ENCODE data around the gene ACOX1.
A peak's percentile ranks its signal among the peaks of the same experiment; 100 is the strongest.

Gene ACOX1

DNA sequence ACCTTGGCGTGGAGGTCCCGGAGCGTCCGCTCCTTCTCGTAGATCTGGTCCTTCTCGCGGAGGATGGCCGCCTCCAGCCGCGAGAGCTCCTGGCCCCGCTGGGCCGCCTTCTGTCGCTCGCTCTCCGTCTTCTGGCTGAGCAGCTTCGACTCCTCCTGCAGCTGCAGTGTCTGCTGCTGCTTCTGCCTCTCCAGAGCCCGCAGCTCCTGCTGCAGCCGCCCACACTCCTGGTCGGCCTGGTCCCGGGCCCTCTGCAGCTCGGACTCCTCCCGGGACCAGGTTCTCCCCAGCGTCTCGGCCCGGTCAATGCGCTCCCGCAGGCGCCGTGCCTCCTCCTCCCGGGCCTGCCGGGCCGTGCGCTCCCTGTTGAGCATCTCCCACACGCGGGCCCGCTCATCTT is 29.2 kb upstream of the ACOX1 start:
- no peak for DNase-seq

DNA sequence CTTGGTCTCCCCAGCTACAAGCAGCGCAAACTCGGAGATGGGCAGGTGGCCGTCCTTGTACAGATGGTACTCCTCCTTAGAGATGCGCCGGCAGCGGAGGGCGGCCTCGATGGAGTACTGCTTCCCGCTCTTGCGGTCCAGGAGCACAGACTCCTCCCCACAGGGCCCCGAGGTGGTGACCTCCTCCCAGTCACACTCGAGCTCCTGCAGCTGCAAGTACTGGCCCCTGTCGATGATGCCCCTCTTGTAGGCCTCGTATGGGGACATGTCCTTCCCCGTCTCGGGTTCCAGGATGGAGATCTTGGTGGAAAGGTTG is 28.8 kb upstream of the ACOX1 start:
- DNase-seq, result no peak

DNA sequence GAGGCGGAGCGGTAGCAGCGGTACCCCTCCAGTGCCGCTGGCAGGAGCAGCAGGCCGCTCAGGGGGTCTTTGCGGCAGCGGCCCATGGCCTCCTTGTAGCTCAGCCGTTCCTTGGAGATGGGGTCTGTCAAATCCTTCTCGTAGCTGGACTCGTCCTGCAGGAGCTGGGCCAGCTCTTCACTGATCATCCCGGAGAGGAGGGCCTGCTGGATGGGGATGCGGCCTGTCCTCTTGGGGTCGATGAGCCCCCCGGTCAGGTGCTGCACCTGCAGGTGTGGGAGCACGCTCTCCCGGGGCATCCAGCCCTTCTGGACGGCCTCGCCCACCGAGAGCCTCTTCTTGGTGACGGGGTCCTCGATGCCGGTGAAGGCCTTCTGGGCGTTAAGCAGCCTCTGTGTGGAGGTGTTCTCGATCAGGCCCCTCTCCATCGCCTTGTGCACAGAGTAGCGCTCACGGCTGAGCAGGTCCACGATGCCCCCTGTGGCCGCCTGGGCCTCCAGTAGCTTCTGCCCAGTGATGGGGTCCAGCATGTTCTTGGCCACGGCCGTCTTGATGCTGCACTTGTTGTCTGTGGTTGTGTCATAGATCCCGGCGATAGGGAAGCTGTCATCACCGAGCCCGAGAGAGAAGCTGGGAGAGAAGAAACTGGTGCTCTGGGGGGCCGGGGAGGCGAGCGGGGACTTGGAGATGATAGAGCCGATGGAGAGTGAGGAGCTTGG is 28.3 kb upstream of the ACOX1 start:
- DNase-seq, result no peak

DNA sequence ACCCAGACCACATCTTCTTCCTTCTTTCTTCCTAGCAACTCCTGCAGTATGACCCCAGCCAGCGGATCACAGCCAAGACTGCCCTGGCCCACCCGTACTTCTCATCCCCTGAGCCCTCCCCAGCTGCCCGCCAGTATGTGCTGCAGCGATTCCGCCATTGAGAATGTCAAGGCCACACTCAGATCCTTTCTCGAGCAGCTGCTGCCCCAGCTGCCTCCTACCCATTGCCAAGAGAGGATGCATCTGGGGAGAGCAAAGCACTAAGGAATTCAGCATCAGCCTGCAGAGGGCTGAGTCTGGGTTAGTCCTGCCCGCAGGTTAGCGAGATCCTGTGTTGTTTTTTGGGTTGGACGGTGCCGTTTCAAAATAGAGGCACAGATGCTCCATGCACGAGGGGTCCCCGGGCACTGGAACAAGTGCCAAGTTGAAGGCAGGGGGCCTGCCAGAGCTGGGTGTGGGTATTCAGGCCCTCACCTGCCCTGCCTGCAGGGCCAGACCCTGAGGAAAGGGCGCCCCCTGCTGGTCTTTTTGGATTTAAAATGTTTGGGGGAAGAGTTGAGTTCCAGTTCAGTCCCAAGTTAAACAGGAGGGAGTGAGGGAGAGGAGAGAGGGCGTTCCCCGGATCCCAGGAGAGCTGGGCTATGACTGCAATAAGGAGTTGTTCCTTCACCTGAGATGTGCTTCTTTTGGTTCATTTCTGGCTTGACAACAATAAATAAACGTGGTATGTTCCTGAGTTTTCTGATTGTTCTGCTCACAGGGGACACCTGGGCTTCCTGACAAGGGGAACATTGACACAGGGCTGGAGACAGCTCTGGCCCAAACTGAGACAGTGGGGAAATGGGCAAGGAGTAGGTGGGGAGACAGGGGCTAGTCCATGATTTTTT is 26.5 kb upstream of the ACOX1 start:
- DNase-seq, result peak; percentile 77 to 92 (median 90)

GRCh38 chr17:76004750-76005262 is 25.8 kb upstream of the ACOX1 start:
- DNase-seq, result no peak

- no peak for DNase-seq
Measured at GRCh38 chr17:76003915-76004314, 24.9 kb upstream of the ACOX1 start.

- no peak for DNase-seq
Measured at GRCh38 chr17:76002100-76002499, 23.1 kb upstream of the ACOX1 start.

DNA sequence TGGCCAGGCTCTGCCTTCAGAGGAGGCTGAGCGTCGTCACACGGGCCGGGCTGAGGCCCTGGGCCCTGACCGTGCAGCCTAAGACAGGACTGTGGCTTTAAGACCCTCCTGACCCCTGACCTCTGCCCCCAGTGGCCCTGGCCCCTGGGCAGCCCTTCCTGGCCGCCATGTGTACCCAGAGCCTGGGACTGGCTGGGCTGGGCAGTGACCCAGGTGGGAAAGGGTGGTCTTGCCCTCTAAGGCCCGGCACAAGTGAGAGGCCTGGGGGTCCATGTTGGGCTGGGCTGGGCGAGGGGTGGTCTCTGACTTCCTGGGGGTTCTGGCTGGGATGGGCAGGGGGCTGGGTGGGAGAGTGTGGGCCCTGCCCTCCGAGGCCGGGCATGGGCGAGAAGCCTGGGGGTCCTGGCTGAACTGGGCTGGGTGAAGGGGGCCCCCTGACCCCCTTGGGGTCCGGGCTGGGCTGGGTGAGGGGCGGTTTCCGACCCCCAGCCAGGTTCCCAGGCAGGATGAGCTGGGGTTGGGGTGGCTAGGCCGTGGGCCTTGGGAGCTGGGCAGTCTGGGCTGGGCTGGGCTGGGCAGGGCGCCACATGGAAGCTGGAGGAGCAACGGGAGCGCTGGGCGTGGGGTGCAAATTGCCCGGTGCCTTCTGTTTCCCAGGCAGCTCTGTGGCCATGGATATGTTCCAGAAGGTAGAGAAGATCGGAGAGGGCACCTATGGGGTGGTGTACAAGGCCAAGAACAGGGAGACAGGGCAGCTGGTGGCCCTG is 22.0 kb upstream of the ACOX1 start, which contains the start of gene CDK3:
Gene CDK3, plus strand, starts transcription at position 101 of the 767 bp plus-strand sequence. Its CDS starts 571 bp downstream, at position 672.
- DNase-seq, result no peak

- DNase-seq, result peak; percentile 63 to 83 (median 70)
Measured at GRCh38 chr17:76000016-76000754, 21.2 kb upstream of the ACOX1 start.

GRCh38 chr17:75998327-75998795 is 19.4 kb upstream of the ACOX1 start:
- DNase-seq, result no peak

GRCh38 chr17:75996665-75997590 is 18.0 kb upstream of the ACOX1 start:
- DNase-seq, result peak; percentile 80 to 91 (median 88)

GRCh38 chr17:75995385-75995925 is 16.5 kb upstream of the ACOX1 start:
- DNase-seq, result no peak

GRCh38 chr17:75994802-75995370 is 15.9 kb upstream of the ACOX1 start:
- DNase-seq, result no peak

- no peak for DNase-seq
Measured at GRCh38 chr17:75991396-75991795, 12.4 kb upstream of the ACOX1 start.

- DNase-seq, result no peak
Measured at GRCh38 chr17:75987041-75987440, 8.1 kb upstream of the ACOX1 start.

DNA sequence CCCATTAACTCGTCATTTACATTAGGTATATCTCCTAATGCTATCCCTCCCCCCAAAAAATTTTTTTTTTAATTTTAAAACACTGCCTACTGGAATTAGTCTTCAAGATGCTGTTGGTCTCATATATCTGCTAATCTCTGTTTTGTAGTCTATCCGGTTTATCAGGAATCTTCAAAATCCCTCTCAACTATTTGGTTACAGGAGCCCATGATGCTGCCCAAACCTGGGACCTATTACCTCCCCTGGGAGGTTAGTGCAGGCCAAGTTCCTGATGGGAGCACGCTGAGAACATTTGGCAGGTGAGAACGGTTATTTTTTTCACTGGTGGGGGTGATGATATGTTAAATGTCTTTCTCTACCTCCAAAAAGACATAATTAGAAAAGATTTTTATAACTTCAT is 7.0 kb upstream of the ACOX1 start:
- DNase-seq, result no peak

- peak; percentile 36 to 61 (median 54) for DNase-seq
Measured at GRCh38 chr17:75983501-75984181, 4.7 kb upstream of the ACOX1 start.

- no peak for DNase-seq
Measured at GRCh38 chr17:75981019-75981615, 2.2 kb upstream of the ACOX1 start.
